Measurements from ENCODE around the gene SLC25A36.
"Not testable (repeated sequence)": the region's sequence is repeated elsewhere in the genome, so short reads cannot be mapped to it uniquely, and the experiment has no call there.

SLC25A36 gene

DNA sequence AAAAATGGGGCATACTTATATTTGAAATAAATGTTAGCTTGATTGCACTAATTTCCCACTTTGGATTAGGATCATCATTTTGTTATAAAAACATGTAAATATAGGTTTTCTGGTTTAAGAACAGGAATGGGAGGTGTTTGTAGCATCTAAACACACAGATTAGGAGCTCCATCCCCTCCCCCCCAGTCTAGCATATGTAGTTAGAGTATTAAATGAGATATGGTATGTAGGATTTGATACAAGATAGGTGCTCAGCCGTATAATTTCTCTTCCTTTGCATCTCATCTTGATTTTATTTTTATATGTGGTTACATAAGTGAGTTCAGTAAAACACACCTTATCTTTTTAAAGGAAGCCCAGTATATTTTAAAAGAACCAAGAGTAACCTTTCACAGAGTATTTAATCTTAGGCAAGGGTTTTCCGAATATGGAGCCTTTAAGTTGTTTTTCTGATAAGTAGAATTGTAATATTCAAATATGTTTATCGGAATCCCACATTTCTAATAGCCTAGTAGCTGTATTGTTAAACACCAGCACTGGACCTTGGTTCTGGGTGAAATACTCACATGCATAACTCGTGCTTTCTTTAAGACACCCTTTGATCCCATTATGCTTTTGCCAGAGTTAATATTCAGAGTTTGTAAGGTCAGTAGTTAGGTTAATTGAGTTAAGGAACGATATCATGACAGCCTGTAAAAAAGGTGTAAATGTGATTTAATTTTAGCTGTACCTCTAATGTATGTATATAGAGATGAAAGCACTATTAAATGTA lies 2.3 kb downstream of the SLC25A36 start:
- H3K27me3 Mint-ChIP-seq, result peaks cover 7% of the 10 kb centered on the region
- no peaks in the 10 kb centered on the region for H3K9me3 Mint-ChIP-seq
- no peak overlapping the region for H3K27ac Mint-ChIP-seq
- DNase-seq, result no peak
- H3K4me3 Mint-ChIP-seq, result peak overlapping the region; percentile 96
- peaks cover 11% of the 10 kb centered on the region for H3K36me3 Mint-ChIP-seq
- CTCF ChIA-PET, result interaction anchor here (1.0 kb wide), 1 partner anchor 46 kb away, joined by 3 read pairs; no protein-coding TSS in a partner anchor
- H3K4me1 Mint-ChIP-seq, result peaks cover 32% of the 10 kb centered on the region

- no peak overlapping the region for H3K4me3 Mint-ChIP-seq
- no peak for DNase-seq
- H3K36me3 Mint-ChIP-seq, result peaks cover 11% of the 10 kb centered on the region
- no peaks in the 10 kb centered on the region for H3K9me3 Mint-ChIP-seq
- peaks cover 17% of the 10 kb centered on the region for H3K4me1 Mint-ChIP-seq
- CTCF ChIA-PET, result no interaction called here
- H3K27ac Mint-ChIP-seq, result no peak overlapping the region
- no peaks in the 10 kb centered on the region for H3K27me3 Mint-ChIP-seq
Observed at GRCh38 chr3:140948460-140949249, 7.0 kb downstream of the SLC25A36 start.

- Mint-ChIP-seq H3K9me3 (no peaks in the 10 kb centered on the region), H3K36me3 (peaks cover 11% of the 10 kb centered on the region), H3K4me3 (no peak overlapping the region), H3K27ac (no peak overlapping the region), H3K4me1 (peaks cover 7% of the 10 kb centered on the region), H3K27me3 (no peaks in the 10 kb centered on the region)
- no peak for DNase-seq
- CTCF ChIA-PET, result no interaction called here
Observed at GRCh38 chr3:140950144-140950543, 8.5 kb downstream of the SLC25A36 start.

- CTCF ChIA-PET, result no interaction called here
- DNase-seq, result no peak
- no peak overlapping the region for H3K27ac Mint-ChIP-seq
- H3K27me3 Mint-ChIP-seq, result no peaks in the 10 kb centered on the region
- H3K4me3 Mint-ChIP-seq, result no peak overlapping the region
- H3K9me3 Mint-ChIP-seq, result no peaks in the 10 kb centered on the region
- peaks cover 7% of the 10 kb centered on the region for H3K4me1 Mint-ChIP-seq
- H3K36me3 Mint-ChIP-seq, result peaks cover 11% of the 10 kb centered on the region
Observed at GRCh38 chr3:140950863-140951262, 9.2 kb downstream of the SLC25A36 start.

DNA sequence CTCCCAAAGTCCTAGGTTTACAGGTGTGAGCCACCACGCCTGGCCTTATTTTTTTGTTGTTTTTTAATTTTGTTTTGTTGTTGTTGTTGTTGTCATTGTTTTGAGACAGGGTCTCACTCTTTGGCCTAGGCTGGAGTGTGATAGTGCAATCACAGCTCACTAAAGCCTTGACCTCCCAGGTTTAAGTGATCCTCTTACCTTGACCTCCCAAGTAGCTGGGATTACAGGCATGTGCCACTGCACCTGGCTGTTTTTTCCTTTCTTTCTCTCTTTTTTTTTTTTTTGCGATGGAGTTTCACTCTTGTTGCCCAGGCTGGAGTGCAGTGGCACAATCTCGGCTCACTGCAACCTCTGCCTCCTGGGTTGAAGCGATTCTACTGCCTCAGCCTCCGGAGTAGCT lies 10.1 kb downstream of the SLC25A36 start:
- H3K27ac Mint-ChIP-seq, H3K27me3 Mint-ChIP-seq, H3K36me3 Mint-ChIP-seq, H3K9me3 Mint-ChIP-seq, H3K4me1 Mint-ChIP-seq, DNase-seq, H3K4me3 Mint-ChIP-seq: not testable (repeated sequence)
- CTCF ChIA-PET, result interaction anchor here (0.7 kb wide), 1 partner anchor 244 kb away, joined by 3 read pairs; no protein-coding TSS in a partner anchor

- peaks cover 4% of the 10 kb centered on the region for H3K4me1 Mint-ChIP-seq
- H3K27ac Mint-ChIP-seq, result no peak overlapping the region
- no peak overlapping the region for H3K4me3 Mint-ChIP-seq
- CTCF ChIA-PET, result interaction anchor here (0.6 to 1.4 kb wide), 2 partner anchors 47 to 239 kb away, joined by 3 to 4 read pairs; no protein-coding TSS in a partner anchor
- H3K27me3 Mint-ChIP-seq, result no peaks in the 10 kb centered on the region
- peaks cover 5% of the 10 kb centered on the region for H3K36me3 Mint-ChIP-seq
- no peaks in the 10 kb centered on the region for H3K9me3 Mint-ChIP-seq
- no peak for DNase-seq
Observed at GRCh38 chr3:140953028-140953960, 11.7 kb downstream of the SLC25A36 start.

DNA sequence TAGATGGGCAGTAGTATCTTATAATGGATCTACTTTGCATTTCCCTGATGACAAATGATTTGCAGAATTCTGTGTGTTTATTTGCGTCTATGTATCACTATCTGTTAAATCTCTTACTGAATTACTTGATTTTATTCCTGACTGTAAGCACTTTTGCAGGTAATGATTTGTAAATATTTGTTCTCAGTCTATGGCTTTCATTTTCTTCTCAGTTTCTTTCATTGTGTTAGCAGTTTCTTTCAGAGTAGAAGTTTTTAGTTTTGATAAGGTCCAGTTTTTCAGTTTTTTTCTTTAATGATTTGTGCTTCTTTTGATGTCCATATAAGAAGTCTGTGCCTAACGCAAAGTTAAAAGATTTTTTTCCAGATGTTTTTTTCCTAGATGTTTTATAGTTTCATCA lies 12.9 kb downstream of the SLC25A36 start:
- Mint-ChIP-seq H3K36me3 (peaks cover 8% of the 10 kb centered on the region), H3K4me3 (no peak overlapping the region), H3K27ac (no peak overlapping the region), H3K9me3 (no peaks in the 10 kb centered on the region), H3K4me1 (peaks cover 4% of the 10 kb centered on the region), H3K27me3 (no peaks in the 10 kb centered on the region)
- CTCF ChIA-PET, result no interaction called here
- no peak for DNase-seq

DNA sequence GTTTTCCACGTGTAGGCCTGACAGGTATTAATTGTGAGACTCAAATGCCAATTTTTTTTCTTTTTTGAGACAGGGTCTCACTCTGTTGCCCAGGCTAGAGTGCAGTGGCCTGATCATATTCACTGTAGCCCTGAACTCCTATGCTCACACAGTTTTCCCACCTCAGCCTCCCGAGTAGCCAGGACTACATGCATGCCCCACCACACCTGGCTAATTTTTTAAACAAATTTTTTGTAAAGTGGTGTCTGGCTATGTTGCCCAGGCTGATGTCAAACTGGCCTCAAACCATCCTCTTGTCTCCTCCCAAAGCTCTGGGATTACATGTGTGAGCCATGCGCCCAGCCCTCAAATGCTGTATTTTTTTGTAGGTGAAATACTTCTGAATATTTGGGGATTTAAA lies 14.0 kb downstream of the SLC25A36 start:
- CTCF ChIA-PET, result interaction anchor here (1.1 kb wide), 1 partner anchor 150 kb away, joined by 3 read pairs; no protein-coding TSS in a partner anchor
- no peak for DNase-seq

DNA sequence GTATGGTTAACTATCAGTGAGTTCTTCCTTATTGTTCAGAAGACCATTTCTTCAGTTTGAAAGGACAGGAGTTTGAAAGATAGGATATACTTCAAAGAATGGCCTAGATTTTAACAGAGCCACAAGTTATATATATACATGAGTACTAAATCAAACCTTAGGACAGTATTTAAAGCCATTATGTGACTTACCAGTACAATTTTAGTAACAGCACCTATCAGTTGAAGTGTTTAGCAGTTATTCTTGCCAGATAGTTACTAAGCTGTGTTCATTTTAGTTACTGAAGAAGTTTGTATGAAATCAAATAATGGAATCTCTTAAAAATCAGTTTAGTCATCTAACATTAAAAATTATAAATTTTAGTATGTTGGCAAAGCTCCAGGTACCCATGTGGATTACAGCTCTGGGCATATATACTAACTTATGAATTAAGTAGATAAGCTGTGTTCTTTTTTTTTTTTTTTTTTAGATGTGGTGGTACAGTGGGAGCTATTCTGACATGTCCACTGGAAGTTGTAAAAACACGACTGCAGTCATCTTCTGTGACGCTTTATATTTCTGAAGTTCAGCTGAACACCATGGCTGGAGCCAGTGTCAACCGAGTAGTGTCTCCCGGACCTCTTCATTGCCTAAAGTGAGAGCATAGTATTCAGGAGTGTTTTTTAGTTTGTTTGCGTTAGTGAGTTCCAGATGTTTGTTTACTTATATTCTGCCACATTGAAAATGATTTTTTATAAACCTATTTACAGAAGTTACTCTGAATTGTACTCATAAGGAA lies 14.6 kb downstream of the SLC25A36 start:
- no peak overlapping the region for H3K4me3 Mint-ChIP-seq
- no peak for DNase-seq
- H3K36me3 Mint-ChIP-seq, result peaks cover 12% of the 10 kb centered on the region
- H3K9me3 Mint-ChIP-seq, result no peaks in the 10 kb centered on the region
- peaks cover 2% of the 10 kb centered on the region for H3K4me1 Mint-ChIP-seq
- CTCF ChIA-PET, result interaction anchor here (1.1 kb wide), 1 partner anchor 150 kb away, joined by 3 read pairs; no protein-coding TSS in a partner anchor
- H3K27ac Mint-ChIP-seq, result no peak overlapping the region
- no peaks in the 10 kb centered on the region for H3K27me3 Mint-ChIP-seq

More for the DNA sequence above, 14.0 kb downstream of the SLC25A36 start:
- no peak overlapping the region for H3K4me3 Mint-ChIP-seq
- H3K27ac Mint-ChIP-seq, result no peak overlapping the region
- no peaks in the 10 kb centered on the region for H3K9me3 Mint-ChIP-seq
- peaks cover 12% of the 10 kb centered on the region for H3K36me3 Mint-ChIP-seq
- no peaks in the 10 kb centered on the region for H3K27me3 Mint-ChIP-seq
- H3K4me1 Mint-ChIP-seq, result peaks cover 4% of the 10 kb centered on the region

DNA sequence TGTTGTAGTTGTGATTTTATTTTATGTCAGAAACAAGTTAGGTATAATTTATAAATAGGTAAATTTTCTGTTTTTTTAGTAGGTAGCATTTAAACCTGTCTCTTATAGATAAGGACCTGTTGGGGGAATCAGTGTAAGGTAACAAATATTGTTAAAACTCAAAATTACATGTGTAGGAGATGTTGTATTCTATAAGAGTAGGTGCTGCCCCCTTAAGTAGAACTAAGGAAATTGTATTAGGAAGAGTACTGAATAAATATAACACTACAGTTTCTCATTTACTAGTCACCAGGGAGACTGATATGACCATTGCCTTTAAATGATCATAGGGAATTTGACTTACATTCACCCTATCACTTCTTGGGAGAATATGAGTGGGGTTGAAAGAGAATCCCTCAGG lies 31.2 kb downstream of the SLC25A36 start:
- peaks cover 22% of the 10 kb centered on the region for H3K36me3 Mint-ChIP-seq
- H3K27ac Mint-ChIP-seq, result no peak overlapping the region
- CTCF ChIA-PET, result interaction anchor here (0.6 to 1.8 kb wide), 2 partner anchors 74 to 123 kb away, joined by 3 to 10 read pairs; no protein-coding TSS in a partner anchor
- H3K4me1 Mint-ChIP-seq, result peaks cover 11% of the 10 kb centered on the region
- H3K27me3 Mint-ChIP-seq, result no peaks in the 10 kb centered on the region
- DNase-seq, result no peak
- H3K4me3 Mint-ChIP-seq, result no peak overlapping the region
- no peaks in the 10 kb centered on the region for H3K9me3 Mint-ChIP-seq

GRCh38 chr3:140974900-140975299 lies 33.3 kb downstream of the SLC25A36 start:
- Mint-ChIP-seq H3K4me1 (peaks cover 11% of the 10 kb centered on the region), H3K27me3 (no peaks in the 10 kb centered on the region), H3K36me3 (peaks cover 22% of the 10 kb centered on the region), H3K27ac (peak overlapping the region; percentile 67), H3K4me3 (no peak overlapping the region), H3K9me3 (no peaks in the 10 kb centered on the region)
- CTCF ChIA-PET, result interaction anchor here (0.9 to 1.8 kb wide), 3 partner anchors 26 to 76 kb away, joined by 4 to 10 read pairs (median 4); no protein-coding TSS in a partner anchor
- peak; percentile 23 for DNase-seq

DNA sequence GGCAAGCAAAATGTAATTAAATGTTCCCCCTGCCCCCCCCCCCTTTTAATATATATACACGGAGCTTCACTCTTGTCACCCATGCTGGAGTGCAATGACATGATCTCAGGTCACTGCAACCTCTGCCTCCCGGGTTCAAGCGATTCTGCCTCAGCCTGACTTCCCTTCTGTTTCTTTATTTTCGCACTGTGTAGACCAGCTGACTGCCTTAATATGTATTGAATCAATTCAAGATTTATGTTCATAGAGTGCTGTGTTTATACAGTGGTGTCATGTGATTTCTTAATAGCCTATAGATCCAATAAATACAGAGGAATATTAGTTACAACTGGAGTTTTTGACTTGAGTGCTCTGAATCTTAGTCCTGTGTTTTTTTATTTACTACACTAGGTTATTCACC lies 39.0 kb downstream of the SLC25A36 start:
- H3K27me3 Mint-ChIP-seq, result no peaks in the 10 kb centered on the region
- peaks cover 15% of the 10 kb centered on the region for H3K36me3 Mint-ChIP-seq
- no peak overlapping the region for H3K4me3 Mint-ChIP-seq
- H3K4me1 Mint-ChIP-seq, result peaks cover 3% of the 10 kb centered on the region
- no peak overlapping the region for H3K27ac Mint-ChIP-seq
- H3K9me3 Mint-ChIP-seq, result peaks cover 3% of the 10 kb centered on the region
- DNase-seq, result no peak
- CTCF ChIA-PET, result no interaction called here

GRCh38 chr3:140987792-140988191 lies 46.2 kb downstream of the SLC25A36 start:
- H3K27me3 Mint-ChIP-seq, result peaks cover 15% of the 10 kb centered on the region
- CTCF ChIA-PET, result interaction anchor here (1.5 kb wide), 1 partner anchor 12 kb away, joined by 5 read pairs; no protein-coding TSS in a partner anchor
- peaks cover 12% of the 10 kb centered on the region for H3K9me3 Mint-ChIP-seq
- H3K36me3 Mint-ChIP-seq, H3K4me3 Mint-ChIP-seq, H3K4me1 Mint-ChIP-seq, DNase-seq, H3K27ac Mint-ChIP-seq: not testable (repeated sequence)

Data from activated naive CD4-positive, alpha-beta T cell treated with anti-CD3 and anti-CD28 coated beads, Interleukin-2, amount 10 ng/mL, durations not matched to agents 7 days and 5 days (primary cell).